Measurements from ENCODE around the gene MCHR2.

Gene MCHR2

GRCh38 chr6:99979953-99980352 is 14.1 kb downstream of the MCHR2 start:
- no peaks in the 10 kb centered on the region for H3K36me3 ChIP-seq

GRCh38 chr6:99967052-99967451 is 27.0 kb downstream of the MCHR2 start:
- Histone ChIP-seq H3K27ac (no peak overlapping the region), H3K9me3 (no peaks in the 10 kb centered on the region), H3K27me3 (no peaks in the 10 kb centered on the region), H3K4me1 (ENCODE audit: control insufficient read depth in 1 of 2, insufficient read depth in 1 of 2, low read depth in 1 of 2, low read length in 1 of 2) (no peaks in the 10 kb centered on the region), H3K36me3 (no peaks in the 10 kb centered on the region), H3K4me3 (ENCODE audit: low read depth in 1 of 2, low read length in 1 of 2) (no peak overlapping the region)
- no peak for TF ChIP-seq CTCF (IDR thresholded peaks at IDR 0.05)

More at GRCh38 chr6:99979953-99980352, 14.1 kb downstream of the MCHR2 start:
- Histone ChIP-seq H3K27ac (no peak overlapping the region), H3K4me3 (ENCODE audit: low read depth in 1 of 2, low read length in 1 of 2) (no peak overlapping the region), H3K4me1 (ENCODE audit: control insufficient read depth in 1 of 2, insufficient read depth in 1 of 2, low read depth in 1 of 2, low read length in 1 of 2) (no peaks in the 10 kb centered on the region), H3K27me3 (no peaks in the 10 kb centered on the region), H3K9me3 (no peaks in the 10 kb centered on the region)
- no peak for TF ChIP-seq CTCF (IDR thresholded peaks at IDR 0.05)

GRCh38 chr6:99960027-99960426 is 34.0 kb downstream of the MCHR2 start:
- no peak for TF ChIP-seq CTCF (IDR thresholded peaks at IDR 0.05)
- H3K9me3 ChIP-seq, result no peaks in the 10 kb centered on the region
- no peaks in the 10 kb centered on the region for H3K27me3 ChIP-seq
- no peak overlapping the region for H3K4me3 ChIP-seq (ENCODE audit: low read depth in 1 of 2, low read length in 1 of 2)
- no peaks in the 10 kb centered on the region for H3K4me1 ChIP-seq (ENCODE audit: control insufficient read depth in 1 of 2, insufficient read depth in 1 of 2, low read depth in 1 of 2, low read length in 1 of 2)
- H3K27ac ChIP-seq, result no peak overlapping the region
- H3K36me3 ChIP-seq, result no peaks in the 10 kb centered on the region

- no peak overlapping the region for H3K27ac ChIP-seq
- no peaks in the 10 kb centered on the region for H3K4me1 ChIP-seq (ENCODE audit: control insufficient read depth in 1 of 2, insufficient read depth in 1 of 2, low read depth in 1 of 2, low read length in 1 of 2)
- no peaks in the 10 kb centered on the region for H3K27me3 ChIP-seq
Measured at GRCh38 chr6:99951016-99951805, 42.8 kb downstream of the MCHR2 start.

GRCh38 chr6:99946005-99946404 is 48.0 kb downstream of the MCHR2 start:
- no peaks in the 10 kb centered on the region for H3K36me3 ChIP-seq

More at GRCh38 chr6:99951016-99951805, 42.8 kb downstream of the MCHR2 start:
- Histone ChIP-seq H3K9me3 (no peaks in the 10 kb centered on the region), H3K36me3 (no peaks in the 10 kb centered on the region), H3K4me3 (ENCODE audit: low read depth in 1 of 2, low read length in 1 of 2) (no peak overlapping the region)
- TF ChIP-seq CTCF (IDR thresholded peaks at IDR 0.05), result no peak

More at GRCh38 chr6:99946005-99946404, 48.0 kb downstream of the MCHR2 start:
- no peak for TF ChIP-seq CTCF (IDR thresholded peaks at IDR 0.05)
- Histone ChIP-seq H3K9me3 (no peaks in the 10 kb centered on the region), H3K4me3 (ENCODE audit: low read depth in 1 of 2, low read length in 1 of 2) (no peak overlapping the region), H3K4me1 (ENCODE audit: control insufficient read depth in 1 of 2, insufficient read depth in 1 of 2, low read depth in 1 of 2, low read length in 1 of 2) (no peaks in the 10 kb centered on the region), H3K27me3 (no peaks in the 10 kb centered on the region), H3K27ac (no peak overlapping the region)
